Parathyroid adenoma (tissue), 2 donors: ENCODE data around the gene ROCK2.

Source experiments
- H2AFZ ChIP-seq: fragments of 300-600 bp; sonication (generic); one replicate; pipeline ENCODE4 v1.7.0; 2017; ENCODE audit warnings: antibody characterized with exemption, mild to moderate bottlenecking
- H3K27ac ChIP-seq: fragments of 300-600 bp; sonication (generic); one replicate; pipeline ENCODE4 v1.7.0; 2017
- H3K27me3 ChIP-seq: fragments of 300-600 bp; sonication (generic); one replicate; pipeline ENCODE4 v1.7.0; 2017; ENCODE audit warnings: low read length; ENCODE audit not compliant: control insufficient read depth, insufficient read depth
- H3K36me3 ChIP-seq: fragments of 300-600 bp; sonication (generic); one replicate; pipeline ENCODE4 v1.7.0; 2017; ENCODE audit warnings: low read length; ENCODE audit not compliant: control insufficient read depth, insufficient read depth
- H3K4me1 ChIP-seq: fragments of 300-600 bp; sonication (generic); one replicate; pipeline ENCODE4 v1.7.0; 2017; ENCODE audit warnings: control low read depth
- H3K4me2 ChIP-seq: fragments of 300-600 bp; sonication (generic); one replicate; pipeline ENCODE4 v1.7.0; 2017; ENCODE audit warnings: low read length
- H3K4me3 ChIP-seq: fragments of 300-600 bp; sonication (generic); one replicate; pipeline ENCODE4 v1.7.0; 2017; ENCODE audit warnings: low read depth, low read length
- H3K79me2 ChIP-seq: fragments of 300-600 bp; sonication (generic); one replicate; pipeline ENCODE4 v1.7.0; 2017; ENCODE audit warnings: control low read depth
- H3K9ac ChIP-seq: fragments of 300-600 bp; sonication (generic); one replicate; pipeline ENCODE4 v1.7.0; 2017; ENCODE audit warnings: mild to moderate bottlenecking
- H3K9me3 ChIP-seq: fragments of 300-600 bp; sonication (generic); one replicate; pipeline ENCODE4 v1.7.0; 2017; ENCODE audit warnings: low read length; ENCODE audit not compliant: control insufficient read depth
- TF ChIP-seq, protein P1 (sequence below): fragments of 300-600 bp; sonication (generic); IDR thresholded peaks from one replicate; pipeline ENCODE4 v1.7.0; 2017; ENCODE audit warnings: antibody characterized with exemption, mild to moderate bottlenecking
- donor health status: primary hyperparathyroidism.

Gene ROCK2

DNA sequence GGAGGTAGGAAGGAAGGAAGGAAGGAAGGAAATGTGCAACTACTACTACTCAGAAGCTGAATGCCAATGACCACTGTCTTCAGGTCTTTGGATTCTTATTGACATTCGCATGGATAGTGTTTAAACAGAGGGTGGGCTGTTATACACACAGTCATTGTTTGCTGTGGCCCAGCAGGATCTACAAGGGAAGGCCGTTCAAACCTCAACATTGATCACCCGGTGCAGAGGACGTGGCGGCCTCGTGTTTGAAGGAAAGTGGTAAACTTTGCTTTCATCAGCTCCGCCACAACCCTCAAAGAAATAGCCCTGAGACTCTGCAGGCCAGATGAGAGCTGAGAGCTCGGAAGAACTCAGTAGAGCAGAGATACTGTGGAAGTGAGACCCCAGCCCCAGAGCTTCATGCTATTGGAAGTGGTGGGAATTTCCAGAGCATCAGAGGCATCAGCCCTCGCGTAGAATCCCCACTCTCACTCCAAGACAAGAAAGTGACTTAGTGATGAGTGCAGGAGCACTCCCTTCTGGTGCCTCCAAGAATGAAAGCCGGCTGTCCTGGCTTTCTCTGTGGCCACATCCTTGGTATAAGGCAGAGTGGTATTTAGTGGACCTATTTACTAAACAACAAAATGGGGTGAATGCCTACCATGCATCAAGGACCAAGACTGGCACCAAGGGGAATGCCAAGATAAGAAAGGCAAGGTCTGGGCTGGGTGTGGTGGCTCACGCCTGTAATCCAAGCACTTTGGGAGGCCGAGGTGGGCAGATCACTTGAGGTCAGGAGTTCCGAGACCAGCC lies 10.1 kb upstream of the ROCK2 start:
- H3K27ac ChIP-seq: no peak overlapping the region
- H3K27me3 ChIP-seq: no peaks in the 10 kb centered on the region
- no peaks in the 10 kb centered on the region for H3K9me3 ChIP-seq
- H3K36me3 ChIP-seq: no peaks in the 10 kb centered on the region
- no peak overlapping the region for H3K4me3 ChIP-seq
- no peak overlapping the region for H3K9ac ChIP-seq
- no peak overlapping the region for H2AFZ ChIP-seq
- H3K4me1 ChIP-seq: no peaks in the 10 kb centered on the region
- no peaks in the 10 kb centered on the region for H3K79me2 ChIP-seq
- no peak overlapping the region for H3K4me2 ChIP-seq
- TF ChIP-seq, protein P1, sequence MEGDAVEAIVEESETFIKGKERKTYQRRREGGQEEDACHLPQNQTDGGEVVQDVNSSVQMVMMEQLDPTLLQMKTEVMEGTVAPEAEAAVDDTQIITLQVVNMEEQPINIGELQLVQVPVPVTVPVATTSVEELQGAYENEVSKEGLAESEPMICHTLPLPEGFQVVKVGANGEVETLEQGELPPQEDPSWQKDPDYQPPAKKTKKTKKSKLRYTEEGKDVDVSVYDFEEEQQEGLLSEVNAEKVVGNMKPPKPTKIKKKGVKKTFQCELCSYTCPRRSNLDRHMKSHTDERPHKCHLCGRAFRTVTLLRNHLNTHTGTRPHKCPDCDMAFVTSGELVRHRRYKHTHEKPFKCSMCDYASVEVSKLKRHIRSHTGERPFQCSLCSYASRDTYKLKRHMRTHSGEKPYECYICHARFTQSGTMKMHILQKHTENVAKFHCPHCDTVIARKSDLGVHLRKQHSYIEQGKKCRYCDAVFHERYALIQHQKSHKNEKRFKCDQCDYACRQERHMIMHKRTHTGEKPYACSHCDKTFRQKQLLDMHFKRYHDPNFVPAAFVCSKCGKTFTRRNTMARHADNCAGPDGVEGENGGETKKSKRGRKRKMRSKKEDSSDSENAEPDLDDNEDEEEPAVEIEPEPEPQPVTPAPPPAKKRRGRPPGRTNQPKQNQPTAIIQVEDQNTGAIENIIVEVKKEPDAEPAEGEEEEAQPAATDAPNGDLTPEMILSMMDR: no peak

DNA sequence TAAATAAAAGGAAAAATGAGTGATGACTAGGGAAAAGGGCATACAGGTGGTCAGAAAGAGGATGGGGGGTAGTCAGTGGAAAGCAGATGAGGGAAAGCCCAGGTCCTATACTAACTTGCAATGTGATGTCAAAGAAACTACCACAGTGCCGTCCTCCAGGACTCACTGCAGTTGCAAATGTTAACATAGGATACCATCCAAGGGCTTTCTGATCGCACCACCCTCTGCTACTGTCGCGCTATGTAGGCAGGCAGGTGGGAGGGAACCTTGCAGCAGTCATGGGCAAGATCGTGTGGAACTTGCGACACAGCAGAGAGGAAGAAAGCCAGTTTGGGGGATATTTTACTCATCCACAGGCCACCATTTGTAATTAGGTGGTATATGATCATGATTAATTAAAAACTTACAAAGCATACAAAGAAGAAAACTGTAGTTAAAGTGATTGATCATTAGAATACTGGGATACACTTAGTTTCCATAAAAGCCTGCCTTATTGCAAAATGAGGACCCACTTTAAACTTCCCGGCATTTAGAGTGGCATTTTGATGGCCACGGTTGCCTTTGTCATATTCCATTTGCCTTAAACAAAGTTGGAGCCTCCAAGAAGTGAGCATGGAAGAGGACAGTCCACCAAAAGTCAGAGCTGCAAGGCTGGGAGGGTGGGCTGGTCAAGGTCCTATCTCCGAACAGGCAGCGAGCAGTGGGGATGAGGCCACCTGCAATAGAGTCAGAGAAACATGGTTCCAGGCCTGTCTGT lies 8.5 kb upstream of the ROCK2 start:
- Histone ChIP-seq H3K27ac (no peak overlapping the region), H3K36me3 (no peaks in the 10 kb centered on the region), H3K4me1 (no peaks in the 10 kb centered on the region), H3K27me3 (no peaks in the 10 kb centered on the region), H3K4me3 (no peak overlapping the region), H3K4me2 (no peak overlapping the region), H3K79me2 (no peaks in the 10 kb centered on the region), H3K9ac (no peak overlapping the region), H3K9me3 (no peaks in the 10 kb centered on the region), H2AFZ (no peak overlapping the region)
- TF ChIP-seq, protein P1: no peak

DNA sequence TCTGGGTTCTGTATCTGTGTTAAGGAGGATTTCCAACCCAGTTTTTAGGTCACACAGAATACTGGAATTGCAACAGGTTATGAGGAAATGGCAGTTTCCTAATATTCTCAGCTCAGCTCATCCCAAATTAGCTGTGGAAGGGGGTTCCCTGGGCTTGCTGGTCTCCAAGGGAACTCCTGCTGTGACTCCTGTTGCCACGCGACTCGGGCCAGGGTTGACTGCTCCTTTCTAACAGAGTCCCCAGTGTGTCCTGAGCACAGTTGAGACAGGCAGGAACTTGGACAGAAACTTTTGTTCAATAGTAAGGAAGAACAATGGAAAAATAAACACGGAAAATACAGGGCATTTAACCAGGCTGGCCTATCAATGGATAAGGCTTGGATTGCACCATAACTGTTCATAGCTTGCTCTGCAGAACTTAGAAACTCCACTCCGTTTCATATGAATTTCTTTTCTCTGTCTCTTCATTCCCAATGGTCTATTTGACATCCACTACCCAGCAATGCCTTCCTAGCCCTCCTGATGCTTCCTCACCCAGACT lies 3.8 kb upstream of the ROCK2 start:
- Histone ChIP-seq H3K4me3 (no peak overlapping the region), H3K27ac (no peak overlapping the region), H3K4me2 (no peak overlapping the region), H3K4me1 (no peaks in the 10 kb centered on the region), H3K36me3 (no peaks in the 10 kb centered on the region), H3K27me3 (no peaks in the 10 kb centered on the region), H2AFZ (no peak overlapping the region), H3K9ac (no peak overlapping the region), H3K9me3 (no peaks in the 10 kb centered on the region), H3K79me2 (no peaks in the 10 kb centered on the region)
- TF ChIP-seq, protein P1: no peak

DNA sequence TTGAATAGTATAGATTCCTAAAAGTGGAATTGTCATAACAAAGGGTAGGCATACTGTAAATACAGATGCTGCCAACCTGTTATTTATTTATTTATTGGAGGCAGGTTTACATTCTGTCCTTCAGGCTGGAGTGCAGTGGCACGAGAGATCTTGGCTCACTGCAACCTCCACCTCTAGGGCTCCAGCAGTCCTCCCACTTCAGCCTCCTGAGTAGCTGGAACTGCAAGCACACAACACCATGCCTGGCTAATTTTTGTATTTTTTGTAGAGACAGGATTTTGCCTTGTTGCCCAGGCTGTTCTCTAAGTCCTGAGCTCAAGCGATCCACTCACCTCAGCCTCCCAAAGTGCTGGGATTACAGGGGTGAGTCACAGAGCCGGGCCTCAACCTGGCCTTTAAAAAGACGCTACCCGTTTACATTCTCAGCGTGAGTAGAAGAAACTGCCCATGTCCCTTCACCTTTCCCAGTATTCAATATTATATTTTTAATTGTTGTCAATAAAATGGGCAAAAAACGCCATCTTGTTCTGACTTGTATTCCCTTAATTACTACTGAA lies 3.0 kb upstream of the ROCK2 start:
- H3K4me1 ChIP-seq: no peaks in the 10 kb centered on the region
- no peaks in the 10 kb centered on the region for H3K27me3 ChIP-seq

More for the DNA sequence above, 3.0 kb upstream of the ROCK2 start:
- H3K27ac ChIP-seq: no peak overlapping the region
- H3K79me2 ChIP-seq: no peaks in the 10 kb centered on the region
- TF ChIP-seq, protein P1: no peak
- H2AFZ ChIP-seq: no peak overlapping the region
- H3K4me2 ChIP-seq: no peak overlapping the region
- H3K36me3 ChIP-seq: no peaks in the 10 kb centered on the region
- no peak overlapping the region for H3K9ac ChIP-seq
- no peaks in the 10 kb centered on the region for H3K9me3 ChIP-seq
- no peak overlapping the region for H3K4me3 ChIP-seq
